Measurements from ENCODE around the gene ZNF331.
"Not testable (repeated sequence)": the region's sequence is repeated elsewhere in the genome, so short reads cannot be mapped to it uniquely, and the experiment has no call there.

ZNF331 gene

GRCh38 chr19:53537521-53538377, at the start of gene ZNF331:
ZNF331 (plus strand) TSS chr19:53538145; CDS start chr19:53569377, 31,232 bp downstream.
- TF ChIP-seq CTCF (IDR thresholded peaks at IDR 0.05; ENCODE audit: insufficient read depth, low read depth, low read length, missing control alignments), result peak; percentile 49
- H3K4me3 ChIP-seq (ENCODE audit: low read depth, low read length), result peak within 1 kb of the TSS; percentile 67
- peak; percentile 90 for DNase-seq (ENCODE audit: low read depth)

GRCh38 chr19:53492153-53492552, 45.8 kb upstream of the ZNF331 start:
- no peak overlapping the region for H3K4me3 ChIP-seq (ENCODE audit: low read depth, low read length)
- TF ChIP-seq CTCF (IDR thresholded peaks at IDR 0.05; ENCODE audit: insufficient read depth, low read depth, low read length, missing control alignments), result no peak
- no peak for DNase-seq (ENCODE audit: low read depth)

GRCh38 chr19:53497311-53498023, 40.5 kb upstream of the ZNF331 start:
- DNase-seq (ENCODE audit: low read depth); H3K4me3 ChIP-seq (ENCODE audit: low read depth, low read length): not testable (repeated sequence)

- DNase-seq (ENCODE audit: low read depth); H3K4me3 ChIP-seq (ENCODE audit: low read depth, low read length): not testable (repeated sequence)
Observed at GRCh38 chr19:53498024-53498395, 39.9 kb upstream of the ZNF331 start.

DNA sequence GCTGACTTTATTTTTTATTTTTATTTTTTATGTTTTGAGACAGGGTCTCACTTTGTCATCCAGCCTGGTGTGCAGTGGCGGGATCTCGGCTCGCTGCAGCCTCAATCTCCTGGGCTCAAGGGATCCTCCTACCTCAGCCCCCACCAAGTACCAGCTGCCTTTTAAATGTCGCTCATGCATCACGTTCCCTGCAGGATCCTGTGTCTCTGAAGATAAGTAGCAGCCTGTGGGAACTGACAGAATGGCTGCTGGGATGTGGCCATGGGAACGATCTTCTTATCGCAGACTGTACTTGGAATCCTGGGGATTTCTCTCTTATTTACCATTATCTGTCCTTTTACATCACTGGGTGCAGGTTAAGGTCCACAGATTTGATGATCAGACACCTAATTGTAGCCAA, 34.8 kb upstream of the ZNF331 start:
- not testable (repeated sequence) for DNase-seq (ENCODE audit: low read depth); H3K4me3 ChIP-seq (ENCODE audit: low read depth, low read length)

DNA sequence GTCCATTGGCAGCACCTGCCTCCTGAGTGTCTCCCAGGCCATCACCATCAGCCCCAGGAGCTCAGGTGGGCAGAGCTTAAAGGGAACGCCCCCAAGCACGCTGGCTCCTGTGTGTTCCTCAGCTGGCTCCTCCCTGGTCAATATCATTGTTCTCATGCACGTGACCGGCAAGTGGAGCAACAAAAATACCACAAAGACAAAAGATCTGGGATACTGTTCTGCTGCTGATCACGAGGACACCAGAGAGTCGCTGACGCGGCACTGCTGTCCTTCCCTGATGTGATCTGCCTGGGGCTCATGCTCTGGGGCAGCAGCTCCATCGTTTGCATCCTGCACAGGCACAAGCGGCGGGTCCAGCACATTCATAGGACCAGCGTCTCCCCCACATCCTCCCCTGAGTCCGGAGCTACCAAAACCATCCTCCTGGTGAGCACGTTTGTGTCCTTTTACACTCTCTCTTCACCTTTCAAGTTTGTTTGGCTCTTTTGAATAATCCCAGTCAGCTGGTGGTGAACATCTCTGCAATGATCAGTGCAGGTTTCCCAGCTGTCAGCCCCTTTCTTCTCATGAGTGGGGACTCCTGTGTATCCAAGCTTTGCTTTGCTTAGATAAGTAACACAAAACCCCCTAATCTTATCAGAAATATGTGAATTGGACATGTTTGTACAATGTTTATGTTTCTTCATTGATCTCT, 34.1 kb upstream of the ZNF331 start:
- H3K4me3 ChIP-seq (ENCODE audit: low read depth, low read length), result not testable (repeated sequence)

DNA sequence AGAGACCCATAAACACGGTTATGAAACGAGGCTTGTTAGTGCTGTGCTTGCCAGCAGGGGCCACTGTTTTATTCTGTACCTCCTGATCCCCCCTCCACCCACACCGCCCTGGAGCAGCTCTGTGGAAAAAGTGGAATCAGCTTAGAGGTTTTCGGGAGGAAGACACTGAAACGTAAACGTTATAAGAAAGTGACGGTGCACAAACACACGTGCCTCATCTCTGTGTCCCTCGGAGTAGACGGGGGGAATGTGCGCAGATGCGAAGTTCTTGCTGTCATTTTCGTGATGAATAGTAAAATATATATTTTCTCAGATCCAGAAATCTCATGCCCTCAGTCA, 33.6 kb upstream of the ZNF331 start:
- DNase-seq (ENCODE audit: low read depth); H3K4me3 ChIP-seq (ENCODE audit: low read depth, low read length): not testable (repeated sequence)

More for the DNA sequence above, 34.1 kb upstream of the ZNF331 start:
- DNase-seq (ENCODE audit: low read depth), result not testable (repeated sequence)

DNA sequence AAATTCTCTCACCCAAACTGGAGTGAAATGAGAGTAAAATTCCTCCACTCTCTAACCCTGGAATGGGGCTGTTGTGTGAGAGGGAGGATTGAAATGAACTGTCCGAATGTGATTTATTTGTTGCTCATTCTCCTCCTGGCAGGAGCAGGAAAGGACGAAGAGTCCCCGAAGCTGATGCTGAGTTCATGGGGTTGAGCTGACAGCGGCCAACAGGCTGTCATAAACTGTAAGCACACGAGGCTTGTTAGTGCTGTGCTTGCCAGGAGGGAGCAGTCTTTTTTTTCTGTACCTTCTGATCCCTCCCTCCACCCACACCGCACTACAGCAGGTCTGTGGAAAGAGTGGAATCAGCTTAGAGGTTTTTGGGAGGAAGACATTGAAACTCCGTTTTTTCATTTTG, 33.1 kb upstream of the ZNF331 start:
- DNase-seq (ENCODE audit: low read depth), result no peak
- no peak for TF ChIP-seq CTCF (IDR thresholded peaks at IDR 0.05; ENCODE audit: insufficient read depth, low read depth, low read length, missing control alignments)
- no peak overlapping the region for H3K4me3 ChIP-seq (ENCODE audit: low read depth, low read length)

DNA sequence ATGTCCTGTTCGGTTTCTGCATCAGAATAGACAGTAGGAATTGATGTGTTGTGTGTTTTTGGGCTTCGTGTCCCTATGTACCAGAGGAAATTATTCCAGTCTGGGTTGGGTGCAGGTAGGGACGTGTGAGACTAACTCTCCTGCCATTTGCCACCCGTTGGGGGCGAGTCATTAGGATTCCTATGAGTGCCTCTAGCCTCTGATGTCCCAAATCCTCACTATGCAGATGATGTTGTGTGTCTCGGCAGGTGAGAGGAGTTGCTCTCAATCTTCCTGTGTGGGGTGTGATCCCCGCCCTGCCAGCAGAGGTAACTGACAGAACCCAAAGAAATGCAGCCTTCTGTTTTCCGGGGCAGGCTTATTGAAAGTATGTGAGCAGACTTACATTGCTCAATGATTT, 31.2 kb upstream of the ZNF331 start:
- no peak for DNase-seq (ENCODE audit: low read depth)
- H3K4me3 ChIP-seq (ENCODE audit: low read depth, low read length), result no peak overlapping the region
- no peak for TF ChIP-seq CTCF (IDR thresholded peaks at IDR 0.05; ENCODE audit: insufficient read depth, low read depth, low read length, missing control alignments)
